Endothelial cell of umbilical vein (primary cell): ENCODE data around the gene HIRA. TPM values are rescaled to one million over a fixed set of nuclear protein-coding genes. Genes with fewer than 3 reads are reported as not detected.

ENCODE experiments used
- BruUV-seq: library from RNA; stranded (reverse); fragments of 400-500 nt; replicated peaks from 2 replicates; lab custom pipeline; 2021; lab: Mats Ljungman, UMichigan
- CTCF ChIA-PET: fragments of 300-600, 350-600 bp; sonication (Branson Sonifier 250); formaldehyde crosslinking; loops from one replicate; lab custom pipeline; 2021; ENCODE audit warnings: antibody characterized with exemption, inconsistent platforms; lab: Charles Lee
- POLR2A ChIA-PET: fragments of 300-600, 350-600 bp; sonication (Branson Sonifier 250); formaldehyde crosslinking; loops from one replicate; lab custom pipeline; 2021; ENCODE audit warnings: antibody characterized with exemption, inconsistent platforms; lab: Charles Lee
- DNase-seq: peaks from one replicate; pipeline ENCODE4 v3.0.0-alpha.2; 2011; ENCODE audit warnings: low read depth, low spot score
- FAIRE-seq: peaks from 2 replicates; lab custom pipeline; 2011; peaks lifted over from hg19 to GRCh38; lab: Jason Lieb, UNC
- H2AFZ ChIP-seq: 2 replicates; pipeline ENCODE4 v1.6.0; 2012; ENCODE audit warnings: low read depth, low read length, control low read depth, inconsistent platforms
- H3K27ac ChIP-seq: 2 replicates; pipeline ENCODE4 v1.5.1; 2011; ENCODE audit warnings: low read depth, mild to moderate bottlenecking, control low read depth, low read length, moderate library complexity; ENCODE audit not compliant: insufficient read depth
- H3K27me3 ChIP-seq, 2 experiments: 2 replicates each; pipeline versions ENCODE4 v1.6.0 to v1.6.1; 2011; ENCODE audit warnings: low read length in 2 of 2, mixed read lengths in 1 of 2; ENCODE audit not compliant: control insufficient read depth in 2 of 2, insufficient read depth in 2 of 2
- H3K36me3 ChIP-seq, 2 experiments: 2 replicates in 1 of 2; 3 replicates in 1 of 2; pipeline ENCODE4 v1.5.1; 2011; ENCODE audit warnings: low read length in 2 of 2, mild to moderate bottlenecking in 1 of 2, moderate library complexity in 1 of 2; ENCODE audit not compliant: control insufficient read depth in 2 of 2, insufficient read depth in 2 of 2; ENCODE audit errors: extremely low read depth in 1 of 2
- H3K4me1 ChIP-seq: 3 replicates; pipeline ENCODE4 v1.5.1; 2011; ENCODE audit warnings: mild to moderate bottlenecking, low read length; ENCODE audit not compliant: control insufficient read depth, insufficient read depth; ENCODE audit errors: extremely low read depth
- H3K4me2 ChIP-seq: 2 replicates; pipeline ENCODE4 v1.6.1; 2011; ENCODE audit warnings: low read length, control low read depth, mixed read lengths; ENCODE audit not compliant: insufficient read depth
- H3K4me3 ChIP-seq, 3 experiments: fragments of 200-600 bp in 1 of 3; sonication (generic), shearing (Covaris generic) in 1 of 3; replicated peaks in 1 of 3; 2 replicates each; pipeline ENCODE4 v1.5.1; 2011 to 2016; ENCODE audit warnings: control low read depth in 3 of 3, low read length in 3 of 3, mild to moderate bottlenecking in 2 of 3, inconsistent platforms in 1 of 3, low read depth in 1 of 3, moderate library complexity in 1 of 3; ENCODE audit not compliant: insufficient read depth in 1 of 3
- H3K79me2 ChIP-seq: 2 replicates; pipeline ENCODE4 v1.6.0; 2012; ENCODE audit warnings: low read length, inconsistent platforms; ENCODE audit not compliant: control insufficient read depth, insufficient read depth
- H3K9ac ChIP-seq: replicated peaks from 2 replicates; pipeline ENCODE3; 2011; ENCODE audit warnings: low read length, control low read depth; ENCODE audit not compliant: insufficient read depth; ENCODE audit errors: extremely low read depth
- H3K9me1 ChIP-seq: replicated peaks from 3 replicates; pipeline ENCODE4 v1.6.0; 2011; ENCODE audit warnings: mild to moderate bottlenecking, low read length; ENCODE audit not compliant: control insufficient read depth, insufficient read depth; ENCODE audit errors: extremely low read depth
- H3K9me3 ChIP-seq: replicated peaks from 2 replicates; pipeline ENCODE4 v1.5.1; 2012; ENCODE audit warnings: low read length, inconsistent platforms; ENCODE audit not compliant: control insufficient read depth, insufficient read depth
- H4K20me1 ChIP-seq: replicated peaks from 2 replicates; pipeline ENCODE3; 2011; ENCODE audit warnings: mild to moderate bottlenecking, low read length; ENCODE audit not compliant: control insufficient read depth, insufficient read depth; ENCODE audit errors: extremely low read depth
- CTCF ChIP-seq, 2 donors: IDR thresholded peaks; 1 replicate in 1 of 2; 2 replicates in 1 of 2; pipeline ENCODE4 v1.5.1; 2011; ENCODE audit warnings: low read length in 2 of 2, mild to moderate bottlenecking in 2 of 2, moderate library complexity in 2 of 2, control low read depth in 1 of 2, inconsistent platforms in 1 of 2, low read depth in 1 of 2; ENCODE audit not compliant: insufficient read depth in 1 of 2; ENCODE audit errors: extremely low read depth in 1 of 2
- EZH2 ChIP-seq: IDR thresholded peaks from 2 replicates; pipeline ENCODE4 v1.6.1; 2012; ENCODE audit warnings: borderline replicate concordance, low read depth, mild to moderate bottlenecking, moderate library complexity, low read length, inconsistent platforms; ENCODE audit not compliant: severe bottlenecking
- FOS ChIP-seq: IDR thresholded peaks from 2 replicates; pipeline ENCODE4 v1.6.1; 2011; ENCODE audit warnings: mild to moderate bottlenecking, low read length, moderate library complexity, borderline replicate concordance; ENCODE audit not compliant: insufficient read depth
- GATA2 ChIP-seq: IDR thresholded peaks from 2 replicates; pipeline ENCODE4 v1.7.0; 2011; ENCODE audit warnings: low read depth, mild to moderate bottlenecking, moderate library complexity, mixed read lengths, low read length; ENCODE audit not compliant: insufficient read length, insufficient read depth
- JUN ChIP-seq: IDR thresholded peaks from 2 replicates; pipeline ENCODE4 v1.6.1; 2011; ENCODE audit warnings: borderline replicate concordance, low read depth; ENCODE audit not compliant: insufficient read length, insufficient read depth
- MAX ChIP-seq: IDR thresholded peaks from 2 replicates; pipeline ENCODE4 v1.6.1; 2011; ENCODE audit not compliant: insufficient read depth, insufficient read length
- MYC ChIP-seq: IDR thresholded peaks from one replicate; pipeline ENCODE4 v1.6.1; 2011; ENCODE audit warnings: mild to moderate bottlenecking, low read depth, low read length
- POLR2A ChIP-seq: IDR thresholded peaks from 2 replicates; pipeline ENCODE4 v1.6.1; 2012; ENCODE audit warnings: low read depth, mild to moderate bottlenecking, control low read depth, low read length
- POLR2AphosphoS5 ChIP-seq: IDR thresholded peaks from 2 replicates; pipeline ENCODE4 v1.6.1; 2012; ENCODE audit warnings: low read depth, mild to moderate bottlenecking, control low read depth, low read length, moderate library complexity; ENCODE audit not compliant: insufficient read depth
- dilution Hi-C: fragments of 300-500 bp; cut with MboI; formaldehyde crosslinking; loops from one replicate; pipeline ENCODE4 v1.15.0; 2019; ENCODE audit warnings: low sequenced_read_pairs; ENCODE audit not compliant: extremely low pct_ligation_motif_present
- intact Hi-C: fragments of 100-400 bp; cut with micrococcal nuclease; formaldehyde crosslinking; loops from one replicate; pipeline ENCODE4 v1.10.0; 2022
- polyA plus RNA-seq, 4 experiments: library from polyadenylated mRNA; depleted of rRNA in 3 of 4; stranded (reverse) in 3 of 4; unstranded in 1 of 4; fragments of >200 nt; gene quantifications; 2 replicates each; pipeline versions ENCODE4 v1.2.1 to v1.2.3, GENCODE V29; 2011 to 2012; ENCODE audit warnings: missing spikeins in 1 of 4
- total RNA-seq: library from RNA; stranded (reverse); gene quantifications from 2 replicates; pipeline ENCODE4 v1.2.3, GENCODE V29; 2021

The HIRA gene
- total and polyA plus RNA-seq, 2 donors (not counting 3 experiments of a cell fraction or from before 2014, with no cell fraction given): 17.3 to 27.7 TPM

- H3K9me1 ChIP-seq: no peaks in the 10 kb centered on the region
- no TSS peak for BruUV-seq
- peaks cover 13 to 24% of the 10 kb centered on the region in 2 experiments for H3K36me3 ChIP-seq
- no peaks in the 10 kb centered on the region for H3K9me3 ChIP-seq
- no peaks in the 10 kb centered on the region for H3K79me2 ChIP-seq
- ChIA-PET POLR2A (no interaction called here), CTCF (interaction anchor here (0.7 kb wide), 1 partner anchor 11 kb away, joined by 3 read pairs; no protein-coding TSS in a partner anchor)
- no peaks in the 10 kb centered on the region for H3K4me1 ChIP-seq
- DNase-seq (no peak), FAIRE-seq (no peak)
- no peak overlapping the region for H3K4me3 ChIP-seq
- dilution Hi-C loops (no loop called here), intact Hi-C loops (no loop called here)
- H3K9ac ChIP-seq: no peak overlapping the region
- H2AFZ ChIP-seq: no peak overlapping the region
- H3K4me2 ChIP-seq: no peak overlapping the region
- H3K27me3 ChIP-seq: no peaks in the 10 kb centered on the region
- H3K27ac ChIP-seq: no peak overlapping the region
- H4K20me1 ChIP-seq: no peaks in the 10 kb centered on the region
- no peak for TF ChIP-seq POLR2AphosphoS5
- no peak for TF ChIP-seq EZH2
- no peak for TF ChIP-seq CTCF (IDR thresholded peaks at IDR 0.05; ENCODE audit: extremely low read depth in 1 of 2, insufficient read depth in 1 of 2, low read depth in 1 of 2, low read length in 2 of 2)
- TF ChIP-seq MAX: no peak
- no peak for TF ChIP-seq JUN
- no peak for TF ChIP-seq FOS
- TF ChIP-seq GATA2: no peak
- TF ChIP-seq MYC: no peak
- TF ChIP-seq POLR2A: no peak
Measured at GRCh38 chr22:19398652-19399051, 32.9 kb downstream of the HIRA start.
